AG09309 (cell line): ENCODE measurements around the gene PLEKHM1.

Source experiments
- DNase-seq: peaks from one replicate; pipeline ENCODE4 v3.0.0-alpha.2; 2010; ENCODE audit warnings: low read depth
- H3K4me3 ChIP-seq: 2 replicates; pipeline ENCODE4 v1.5.1; 2011; ENCODE audit warnings: mild to moderate bottlenecking, low read depth, low read length, moderate library complexity; ENCODE audit not compliant: control insufficient read depth
- TF ChIP-seq, protein P1 (sequence below): IDR thresholded peaks from 2 replicates; pipeline ENCODE4 v1.5.1; 2011; ENCODE audit warnings: mild to moderate bottlenecking, low read depth, low read length, inconsistent platforms; ENCODE audit not compliant: insufficient read depth, control insufficient read depth; ENCODE audit errors: missing control alignments

PLEKHM1 gene

DNA sequence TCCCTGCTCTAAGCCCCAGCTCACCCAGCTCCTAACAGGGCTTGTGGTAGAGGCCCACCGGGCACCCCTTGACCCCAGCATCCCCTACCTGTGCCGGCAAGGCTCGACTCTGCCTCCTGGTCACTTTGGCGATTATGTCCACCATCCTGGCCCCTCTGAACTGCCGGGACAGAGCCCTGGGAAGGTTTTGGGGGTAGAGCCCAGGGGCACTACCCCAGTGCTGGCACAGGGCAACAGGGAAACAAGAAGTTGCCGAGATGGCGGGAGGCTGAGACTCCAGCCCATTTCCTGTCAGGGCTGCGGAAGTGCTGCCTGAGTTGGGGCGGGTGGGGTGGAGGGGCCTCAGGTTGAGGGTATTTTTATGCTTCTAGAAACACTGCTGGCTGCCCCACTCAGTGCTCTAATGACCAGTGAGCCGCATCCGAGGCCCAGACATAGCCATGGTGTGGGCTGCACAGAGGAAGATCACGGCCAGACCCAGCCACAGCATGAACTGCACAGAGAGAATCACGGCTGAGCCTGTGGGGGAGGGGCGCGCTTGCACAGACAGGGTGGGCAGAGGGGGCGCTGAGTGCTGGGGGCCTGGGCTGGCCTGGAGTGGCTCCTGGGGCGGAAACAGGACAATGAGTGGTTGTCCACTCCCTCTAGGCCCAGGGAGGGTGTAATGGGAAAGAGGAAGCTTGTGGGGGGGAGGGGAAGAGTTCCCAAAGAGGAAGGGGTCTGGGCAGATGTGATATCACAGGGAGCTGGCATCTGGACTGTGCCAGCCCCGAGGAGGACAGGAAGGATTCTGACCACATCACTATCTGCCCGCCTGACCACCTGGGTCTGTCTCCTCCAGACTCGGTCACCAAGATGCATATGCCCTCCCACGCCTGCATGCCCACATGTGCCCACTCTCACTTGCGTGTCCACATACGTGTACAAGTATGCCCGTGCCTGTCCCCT is 80.1 kb downstream of the PLEKHM1 start:
- no peak for DNase-seq
- TF ChIP-seq, protein P1, sequence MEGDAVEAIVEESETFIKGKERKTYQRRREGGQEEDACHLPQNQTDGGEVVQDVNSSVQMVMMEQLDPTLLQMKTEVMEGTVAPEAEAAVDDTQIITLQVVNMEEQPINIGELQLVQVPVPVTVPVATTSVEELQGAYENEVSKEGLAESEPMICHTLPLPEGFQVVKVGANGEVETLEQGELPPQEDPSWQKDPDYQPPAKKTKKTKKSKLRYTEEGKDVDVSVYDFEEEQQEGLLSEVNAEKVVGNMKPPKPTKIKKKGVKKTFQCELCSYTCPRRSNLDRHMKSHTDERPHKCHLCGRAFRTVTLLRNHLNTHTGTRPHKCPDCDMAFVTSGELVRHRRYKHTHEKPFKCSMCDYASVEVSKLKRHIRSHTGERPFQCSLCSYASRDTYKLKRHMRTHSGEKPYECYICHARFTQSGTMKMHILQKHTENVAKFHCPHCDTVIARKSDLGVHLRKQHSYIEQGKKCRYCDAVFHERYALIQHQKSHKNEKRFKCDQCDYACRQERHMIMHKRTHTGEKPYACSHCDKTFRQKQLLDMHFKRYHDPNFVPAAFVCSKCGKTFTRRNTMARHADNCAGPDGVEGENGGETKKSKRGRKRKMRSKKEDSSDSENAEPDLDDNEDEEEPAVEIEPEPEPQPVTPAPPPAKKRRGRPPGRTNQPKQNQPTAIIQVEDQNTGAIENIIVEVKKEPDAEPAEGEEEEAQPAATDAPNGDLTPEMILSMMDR, result no peak
- no peak overlapping the region for H3K4me3 ChIP-seq

DNA sequence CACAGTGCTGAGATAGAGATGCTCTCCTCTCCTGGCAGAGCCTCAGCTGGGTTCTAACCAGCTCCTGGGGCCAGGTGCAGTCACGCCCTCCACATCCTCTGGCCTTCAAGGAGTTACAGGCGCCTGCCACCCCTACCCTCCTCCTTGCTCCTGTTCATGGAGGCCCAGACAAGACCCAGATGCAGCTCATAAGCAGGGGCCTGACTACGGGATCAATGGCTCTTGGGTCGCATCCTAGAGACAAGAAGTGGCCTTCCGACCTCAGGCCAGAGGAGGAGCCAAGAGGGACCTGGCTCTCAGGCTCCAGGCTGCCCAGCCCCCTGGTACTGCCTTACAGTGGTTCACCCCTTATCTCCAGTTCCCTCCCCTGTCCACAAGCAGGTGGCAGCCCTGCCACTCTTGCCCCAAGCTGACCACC is 80.9 kb downstream of the PLEKHM1 start:
- no peak overlapping the region for H3K4me3 ChIP-seq
- TF ChIP-seq, protein P1, result no peak
- no peak for DNase-seq

DNA sequence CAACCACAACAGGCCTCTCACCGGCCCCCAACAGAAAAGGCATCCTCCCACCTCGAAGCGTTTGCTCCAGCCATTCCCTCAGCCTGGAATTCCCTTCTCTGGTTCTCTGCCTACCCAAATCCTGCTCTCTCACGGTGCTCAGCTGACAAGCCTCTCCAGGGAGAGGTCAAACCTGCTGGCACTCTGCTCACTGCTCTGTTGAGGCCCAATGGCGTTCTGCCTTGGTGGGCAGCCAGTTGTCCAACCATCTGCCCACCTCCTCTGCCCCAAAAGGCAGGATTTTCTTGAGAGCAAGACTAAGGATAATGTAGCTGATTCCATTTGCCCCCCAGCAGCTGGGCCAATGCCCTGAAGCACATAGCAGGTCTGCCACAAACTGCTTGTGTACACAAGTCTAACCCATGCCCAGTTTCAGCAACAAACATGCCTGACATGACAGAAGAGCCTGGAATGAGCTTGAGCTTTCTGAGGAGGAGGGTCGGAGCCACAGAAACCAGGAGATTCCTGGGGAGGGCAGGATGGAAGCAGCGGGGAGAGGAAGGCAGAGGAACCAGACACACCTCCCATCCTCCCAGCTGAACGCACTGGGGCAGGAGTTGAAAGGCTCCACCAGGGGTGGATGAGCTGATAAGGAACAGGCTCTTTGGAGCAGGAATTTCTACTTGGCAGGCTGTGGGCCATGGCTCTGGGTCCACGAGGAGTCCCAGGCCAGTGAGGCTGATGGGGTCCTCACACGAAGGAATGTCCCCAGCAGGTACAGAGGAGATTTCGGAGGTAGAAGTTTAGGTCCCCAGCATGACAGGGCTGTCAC is 81.7 kb downstream of the PLEKHM1 start:
- H3K4me3 ChIP-seq, result no peak overlapping the region
- TF ChIP-seq, protein P1, result no peak
- DNase-seq, result no peak

DNA sequence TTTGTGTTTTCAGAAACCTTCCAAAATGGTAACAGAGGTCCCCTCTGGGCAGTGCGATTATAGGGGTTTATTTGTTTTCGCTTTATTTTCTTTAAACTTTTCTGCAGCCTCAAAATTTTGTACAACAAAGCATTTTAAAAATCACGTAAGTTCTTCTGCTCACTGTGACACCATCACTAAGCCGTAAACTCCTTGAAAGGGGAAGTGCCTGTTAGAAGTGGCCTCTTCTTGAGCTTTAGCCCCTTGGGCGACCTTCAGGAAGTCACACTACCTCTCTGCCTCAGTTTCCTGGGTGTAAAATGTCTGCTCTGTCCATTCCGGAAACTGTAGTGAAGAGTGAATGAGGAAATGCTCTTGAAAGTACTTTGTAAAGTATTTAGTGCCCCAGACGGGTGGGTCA is 84.4 kb downstream of the PLEKHM1 start:
- TF ChIP-seq, protein P1, result no peak
- no peak overlapping the region for H3K4me3 ChIP-seq
- no peak for DNase-seq

GRCh38 chr17:45405250-45406086 is 85.1 kb downstream of the PLEKHM1 start:
- no peak overlapping the region for H3K4me3 ChIP-seq
- TF ChIP-seq, protein P1, result no peak
- no peak for DNase-seq

- no peak overlapping the region for H3K4me3 ChIP-seq
- DNase-seq, result no peak
- TF ChIP-seq, protein P1, result no peak
Observed at GRCh38 chr17:45404870-45405249, 85.7 kb downstream of the PLEKHM1 start.
